Activated CD4-positive, alpha-beta memory T cell treated with anti-CD3 and anti-CD28 coated beads for 36 hours (primary cell): ENCODE data around the gene EIF3D. TPM values are rescaled to one million over a fixed set of nuclear protein-coding genes. Genes with fewer than 3 reads are reported as not detected.

ENCODE experiments used
- CTCF ChIA-PET: fragments of 350-600 bp; sonication (Branson Sonifier 250); formaldehyde crosslinking; loops from one replicate; lab custom pipeline; 2021; ENCODE audit warnings: antibody characterized with exemption, inconsistent platforms; lab: Charles Lee
- POLR2A ChIA-PET: fragments of 350-600 bp; sonication (Branson Sonifier 250); formaldehyde crosslinking; loops from one replicate; lab custom pipeline; 2021; ENCODE audit warnings: antibody characterized with exemption; lab: Charles Lee
- DNase-seq: peaks from one replicate; pipeline ENCODE4 v3.0.0-alpha.2; 2020
- H3K27ac Mint-ChIP-seq: one replicate; pipeline ENCODE4 v1.8.0; 2021; ENCODE audit warnings: mixed read lengths
- H3K27me3 Mint-ChIP-seq: one replicate; pipeline ENCODE4 v1.8.0; 2021; ENCODE audit warnings: mixed read lengths
- H3K36me3 Mint-ChIP-seq: one replicate; pipeline ENCODE4 v1.8.0; 2021; ENCODE audit warnings: mixed read lengths
- H3K4me1 Mint-ChIP-seq: one replicate; pipeline ENCODE4 v1.8.0; 2021; ENCODE audit warnings: low read depth, mixed read lengths
- H3K4me3 Mint-ChIP-seq: one replicate; pipeline ENCODE4 v1.8.0; 2021; ENCODE audit warnings: mild to moderate bottlenecking, mixed read lengths
- H3K9me3 Mint-ChIP-seq: one replicate; pipeline ENCODE4 v1.8.0; 2021; ENCODE audit warnings: mixed read lengths
- intact Hi-C: fragments of 100-400 bp; cut with micrococcal nuclease; formaldehyde crosslinking; loops from one replicate; pipeline ENCODE4 v1.15.1; 2023
- total RNA-seq, 2 experiments: library from RNA; stranded (reverse); gene quantifications; one replicate each; pipeline ENCODE4 v1.2.3, GENCODE V29; 2021

Gene EIF3D
- total RNA-seq, 2 experiments from 2014 or later: 314 to 321 TPM

- no peak for DNase-seq
- H3K9me3 Mint-ChIP-seq: no peaks in the 10 kb centered on the region
- no peak overlapping the region for H3K4me3 Mint-ChIP-seq
- H3K4me1 Mint-ChIP-seq: peaks cover 21% of the 10 kb centered on the region
- H3K27me3 Mint-ChIP-seq: no peaks in the 10 kb centered on the region
- ChIA-PET CTCF (interaction anchor here (0.6 to 5.1 kb wide), 33 partner anchors 9 to 279 kb away, joined by 3 to 142 read pairs (median 6); partner anchors contain the start of genes APOL2 and MYH9), POLR2A (interaction anchor here (1.0 to 1.2 kb wide), 3 partner anchors 94 to 193 kb away, joined by 3 to 4 read pairs (median 3); no protein-coding TSS in a partner anchor)
- peaks cover 19% of the 10 kb centered on the region for H3K36me3 Mint-ChIP-seq
- H3K27ac Mint-ChIP-seq: no peak overlapping the region
- intact Hi-C loops: loop anchor here (1.0 kb wide), 2 partner anchors 140 to 170 kb away; no protein-coding TSS in a partner anchor
Measured at GRCh38 chr22:36470994-36471331, 58.0 kb downstream of the EIF3D start.

GRCh38 chr22:36470162-36470993, 58.6 kb downstream of the EIF3D start:
- peak; percentile 88 for DNase-seq
- H3K4me3 Mint-ChIP-seq: no peak overlapping the region
- no peaks in the 10 kb centered on the region for H3K9me3 Mint-ChIP-seq
- ChIA-PET CTCF (interaction anchor here (0.6 to 5.1 kb wide), 59 partner anchors 10 to 278 kb away, joined by 3 to 142 read pairs (median 4); partner anchors contain the start of genes APOL2, EIF3D and MYH9), POLR2A (interaction anchor here (0.5 to 1.2 kb wide), 6 partner anchors 83 to 192 kb away, joined by 3 to 6 read pairs (median 3); partner anchors contain the start of gene MYH9)
- peaks cover 21% of the 10 kb centered on the region for H3K4me1 Mint-ChIP-seq
- intact Hi-C loops: loop anchor here (1.0 kb wide), 2 partner anchors 139 to 169 kb away; no protein-coding TSS in a partner anchor
- peaks cover 14% of the 10 kb centered on the region for H3K36me3 Mint-ChIP-seq
- H3K27ac Mint-ChIP-seq: peak overlapping the region; percentile 57
- H3K27me3 Mint-ChIP-seq: no peaks in the 10 kb centered on the region

GRCh38 chr22:36469094-36469710, 59.8 kb downstream of the EIF3D start:
- H3K9me3 Mint-ChIP-seq: no peaks in the 10 kb centered on the region
- intact Hi-C loops: no loop called here
- POLR2A ChIA-PET: no interaction called here
- H3K4me3 Mint-ChIP-seq: no peak overlapping the region
- DNase-seq: no peak
- peaks cover 7% of the 10 kb centered on the region for H3K36me3 Mint-ChIP-seq
- no peak overlapping the region for H3K27ac Mint-ChIP-seq
- H3K4me1 Mint-ChIP-seq: peaks cover 21% of the 10 kb centered on the region
- CTCF ChIA-PET: interaction anchor here (0.7 to 5.1 kb wide), 12 partner anchors 17 to 169 kb away, joined by 3 to 142 read pairs (median 4); partner anchors contain the start of gene MYH9
- no peaks in the 10 kb centered on the region for H3K27me3 Mint-ChIP-seq

- Mint-ChIP-seq H3K4me1 (peaks cover 21% of the 10 kb centered on the region), H3K27ac (no peak overlapping the region), H3K36me3 (peaks cover 6% of the 10 kb centered on the region), H3K4me3 (no peak overlapping the region), H3K27me3 (no peaks in the 10 kb centered on the region), H3K9me3 (no peaks in the 10 kb centered on the region)
- ChIA-PET POLR2A (interaction anchor here (0.5 to 1.0 kb wide), 2 partner anchors 146 to 249 kb away, joined by 3 read pairs; no protein-coding TSS in a partner anchor), CTCF (interaction anchor here (1.1 to 5.1 kb wide), 4 partner anchors 26 to 168 kb away, joined by 3 to 142 read pairs (median 6); no protein-coding TSS in a partner anchor)
- DNase-seq: peak; percentile 36
- intact Hi-C loops: no loop called here
Measured at GRCh38 chr22:36467946-36468345, 61.0 kb downstream of the EIF3D start.

GRCh38 chr22:36467042-36467810, 61.7 kb downstream of the EIF3D start:
- Mint-ChIP-seq H3K27me3 (no peaks in the 10 kb centered on the region), H3K9me3 (no peaks in the 10 kb centered on the region), H3K4me1 (peaks cover 21% of the 10 kb centered on the region), H3K36me3 (peaks cover 6% of the 10 kb centered on the region), H3K27ac (peak overlapping the region; percentile 62), H3K4me3 (no peak overlapping the region)
- ChIA-PET CTCF (interaction anchor here (0.6 to 5.1 kb wide), 7 partner anchors 134 to 189 kb away, joined by 3 to 142 read pairs (median 3); no protein-coding TSS in a partner anchor), POLR2A (interaction anchor here (1.0 kb wide), 1 partner anchor 146 kb away, joined by 3 read pairs; no protein-coding TSS in a partner anchor)
- intact Hi-C loops: no loop called here
- no peak for DNase-seq

GRCh38 chr22:36466258-36466657, 62.7 kb downstream of the EIF3D start:
- H3K4me1 Mint-ChIP-seq: peaks cover 21% of the 10 kb centered on the region
- CTCF ChIA-PET: interaction anchor here (0.6 to 1.5 kb wide), 3 partner anchors 165 to 188 kb away, joined by 3 to 4 read pairs (median 3); no protein-coding TSS in a partner anchor
- no peaks in the 10 kb centered on the region for H3K27me3 Mint-ChIP-seq
- intact Hi-C loops: no loop called here
- POLR2A ChIA-PET: interaction anchor here (1.1 kb wide), 1 partner anchor 52 kb away, joined by 4 read pairs; no protein-coding TSS in a partner anchor
- DNase-seq: no peak
- no peaks in the 10 kb centered on the region for H3K9me3 Mint-ChIP-seq
- H3K36me3 Mint-ChIP-seq: peaks cover 6% of the 10 kb centered on the region
- no peak overlapping the region for H3K4me3 Mint-ChIP-seq
- H3K27ac Mint-ChIP-seq: no peak overlapping the region

- CTCF ChIA-PET: interaction anchor here (1.5 kb wide), 1 partner anchor 164 kb away, joined by 4 read pairs; no protein-coding TSS in a partner anchor
- Mint-ChIP-seq H3K27ac (no peak overlapping the region), H3K36me3 (peaks cover 6% of the 10 kb centered on the region), H3K27me3 (no peaks in the 10 kb centered on the region), H3K9me3 (no peaks in the 10 kb centered on the region), H3K4me3 (no peak overlapping the region), H3K4me1 (peaks cover 20% of the 10 kb centered on the region)
- intact Hi-C loops: no loop called here
- no peak for DNase-seq
- POLR2A ChIA-PET: interaction anchor here (1.1 kb wide), 1 partner anchor 51 kb away, joined by 4 read pairs; no protein-coding TSS in a partner anchor
Measured at GRCh38 chr22:36465232-36466021, 63.5 kb downstream of the EIF3D start.

GRCh38 chr22:36464715-36465231, 64.2 kb downstream of the EIF3D start:
- H3K4me1 Mint-ChIP-seq: peaks cover 14% of the 10 kb centered on the region
- H3K27me3 Mint-ChIP-seq: no peaks in the 10 kb centered on the region
- no peak for DNase-seq
- ChIA-PET CTCF (interaction anchor here (0.6 kb wide), 1 partner anchor 68 kb away, joined by 3 read pairs; no protein-coding TSS in a partner anchor), POLR2A (no interaction called here)
- no peaks in the 10 kb centered on the region for H3K9me3 Mint-ChIP-seq
- no peak overlapping the region for H3K4me3 Mint-ChIP-seq
- H3K36me3 Mint-ChIP-seq: peaks cover 6% of the 10 kb centered on the region
- no peak overlapping the region for H3K27ac Mint-ChIP-seq
- intact Hi-C loops: no loop called here

- H3K4me1 Mint-ChIP-seq: peaks cover 14% of the 10 kb centered on the region
- no peak overlapping the region for H3K27ac Mint-ChIP-seq
- peaks cover 6% of the 10 kb centered on the region for H3K36me3 Mint-ChIP-seq
- ChIA-PET POLR2A (no interaction called here), CTCF (interaction anchor here (0.5 kb wide), 1 partner anchor 9 kb away, joined by 3 read pairs; no protein-coding TSS in a partner anchor)
- intact Hi-C loops: no loop called here
- H3K4me3 Mint-ChIP-seq: no peak overlapping the region
- H3K27me3 Mint-ChIP-seq: no peaks in the 10 kb centered on the region
- DNase-seq: no peak
- H3K9me3 Mint-ChIP-seq: no peaks in the 10 kb centered on the region
Measured at GRCh38 chr22:36463783-36464184, 65.2 kb downstream of the EIF3D start.
